ENCODE measurements around the gene PTN.
"Not testable (repeated sequence)": the region's sequence is repeated elsewhere in the genome, so short reads cannot be mapped to it uniquely, and the experiment has no call there.

Gene PTN

DNA sequence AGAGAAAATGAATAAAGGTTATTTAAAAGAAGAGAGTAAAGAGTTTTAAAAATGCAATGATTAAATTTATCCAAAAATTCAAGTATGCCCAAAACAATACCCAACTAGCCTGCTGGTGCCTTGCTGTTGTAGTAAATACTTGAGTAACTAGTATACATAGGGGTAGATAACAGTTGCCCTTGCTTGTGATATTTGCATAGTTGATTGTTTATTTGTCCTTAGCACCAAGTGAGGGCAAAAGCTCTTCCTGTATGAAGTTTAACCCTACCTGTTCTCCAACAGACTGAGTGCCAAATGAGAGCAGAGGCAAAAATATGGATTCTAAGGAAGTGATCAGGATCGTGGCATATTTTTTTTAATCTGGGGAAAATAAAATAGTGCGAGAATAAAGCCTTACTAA, 85.0 kb downstream of the PTN start:
- no peak for DNase-seq

DNA sequence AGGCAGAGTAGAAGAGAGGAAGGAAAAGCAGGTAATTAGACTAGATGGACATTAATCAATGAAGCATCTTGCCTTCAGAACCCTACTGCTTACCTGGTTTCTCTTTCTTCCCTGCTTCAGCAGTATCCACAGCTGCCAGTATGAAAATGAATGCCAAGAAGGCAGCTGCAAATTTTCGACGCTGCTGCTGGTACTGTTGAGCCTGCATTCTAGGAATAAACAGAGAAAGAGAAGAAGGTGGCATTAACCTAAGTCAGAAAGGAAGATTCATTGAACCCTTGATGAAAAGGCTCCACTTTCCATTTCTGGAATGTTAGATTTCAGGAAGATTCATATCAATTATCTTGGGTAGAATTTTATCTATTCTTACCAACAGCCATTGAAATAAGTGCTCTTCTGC, 88.8 kb downstream of the PTN start:
- no peak for DNase-seq

DNA sequence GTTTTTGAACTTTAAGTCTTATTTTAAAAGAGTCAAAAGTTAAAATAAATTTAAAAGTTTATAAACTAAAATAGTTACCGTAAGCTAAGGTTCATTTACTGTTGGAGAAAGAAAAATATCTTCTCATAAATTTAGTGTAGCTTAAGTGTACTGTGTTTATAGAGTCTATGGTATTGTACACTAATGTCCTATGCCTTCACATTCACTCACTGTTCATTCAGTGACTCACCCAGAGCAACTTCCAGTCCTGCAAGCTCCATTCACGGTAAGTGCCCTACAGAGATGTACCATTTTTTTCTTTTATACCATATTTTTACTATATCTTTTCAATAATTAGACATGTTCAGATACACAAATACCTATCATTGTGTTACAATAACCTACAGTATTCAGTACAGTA, 97.6 kb downstream of the PTN start:
- no peak for DNase-seq

DNA sequence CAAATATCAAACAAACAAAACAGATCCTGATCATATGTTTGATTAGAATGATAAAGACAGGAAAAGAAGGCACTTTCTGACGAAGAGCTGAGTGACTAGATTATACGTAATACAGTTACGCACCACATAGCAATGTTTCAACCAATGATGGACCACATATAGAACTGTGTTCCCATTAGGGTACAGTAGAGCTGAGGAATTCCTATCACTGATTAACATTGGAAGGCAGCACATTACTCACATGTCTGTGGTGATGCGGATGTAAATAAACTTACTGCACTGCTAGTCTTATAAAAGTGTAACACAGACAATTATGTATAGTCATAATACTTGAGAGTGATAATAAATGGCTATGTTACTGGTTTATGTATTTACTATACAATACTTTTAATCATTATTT, 98.3 kb downstream of the PTN start:
- no peak for DNase-seq

DNA sequence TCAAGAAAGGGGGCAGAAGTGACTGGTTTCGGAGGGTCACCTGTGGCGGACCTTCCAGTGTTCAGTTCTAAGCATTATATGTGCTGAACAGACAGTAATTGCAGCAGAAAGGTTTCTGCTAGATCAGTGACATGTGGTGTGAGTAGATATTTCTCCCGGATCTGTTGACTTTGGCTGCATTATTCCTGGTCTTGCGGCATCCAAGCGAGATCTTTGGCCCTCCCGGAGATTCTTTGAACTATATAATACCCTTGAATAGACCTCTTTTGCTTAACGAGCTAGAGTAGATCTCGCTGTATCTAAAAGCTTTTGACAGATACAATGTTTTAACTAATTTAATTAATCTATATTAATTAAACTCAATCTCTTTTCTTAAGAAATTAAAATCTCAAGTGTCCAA, 99.8 kb downstream of the PTN start:
- no peak for DNase-seq

GRCh38 chr7:137242616-137243015, 100.9 kb downstream of the PTN start:
- DNase-seq, result no peak

DNA sequence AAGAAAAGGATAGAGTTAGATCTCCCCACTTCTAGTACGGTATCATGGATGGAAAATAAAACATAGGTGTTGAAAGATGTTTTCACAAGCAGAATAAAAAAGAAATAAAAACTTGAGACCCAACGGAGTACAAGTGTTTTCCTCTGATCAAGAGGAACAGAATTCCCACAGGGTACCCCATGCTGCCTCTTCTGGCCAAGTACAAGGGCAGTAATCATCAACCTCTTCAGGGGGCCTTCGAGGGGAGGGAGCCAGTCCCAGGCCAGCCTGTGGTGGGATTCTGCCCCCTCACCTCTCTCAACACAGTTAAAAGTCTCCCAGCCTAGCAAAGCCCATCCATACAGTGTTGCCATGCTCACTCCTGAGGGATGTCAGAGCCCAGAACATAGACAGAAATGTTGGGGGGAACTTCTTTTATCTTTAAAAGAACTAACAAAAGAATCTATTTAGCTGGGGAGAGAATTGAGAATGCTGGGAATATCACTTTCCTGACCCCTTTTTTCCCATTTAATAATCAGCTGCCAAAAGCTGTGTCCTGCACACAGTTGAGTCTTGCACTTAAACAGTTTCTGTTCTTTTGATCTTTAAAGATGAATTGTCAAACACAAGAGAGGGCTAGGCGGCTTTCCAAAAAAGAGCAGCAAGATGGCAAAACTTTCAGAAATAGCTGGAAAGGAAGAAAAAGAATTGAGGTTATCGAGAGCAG, 101.7 kb downstream of the PTN start:
- DNase-seq, result no peak

DNA sequence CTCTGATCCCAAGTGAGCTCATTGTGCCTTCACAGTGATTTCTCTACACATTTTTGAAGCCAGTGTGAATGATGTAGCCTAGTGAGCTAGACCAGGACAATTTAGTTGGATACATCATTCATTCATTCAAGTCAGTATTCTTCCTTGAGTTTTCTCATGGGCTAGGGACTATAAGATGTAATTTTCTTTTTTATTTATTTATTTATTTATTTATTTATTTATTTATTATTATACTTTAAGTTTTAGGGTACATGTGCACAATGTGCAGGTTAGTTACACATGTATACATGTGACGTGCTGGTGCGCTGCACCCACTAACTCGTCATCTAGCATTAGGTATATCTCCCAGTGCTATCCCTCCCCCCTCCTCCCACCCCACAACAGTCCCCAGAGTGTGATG, 104.3 kb downstream of the PTN start:
- DNase-seq, result not testable (repeated sequence)

DNA sequence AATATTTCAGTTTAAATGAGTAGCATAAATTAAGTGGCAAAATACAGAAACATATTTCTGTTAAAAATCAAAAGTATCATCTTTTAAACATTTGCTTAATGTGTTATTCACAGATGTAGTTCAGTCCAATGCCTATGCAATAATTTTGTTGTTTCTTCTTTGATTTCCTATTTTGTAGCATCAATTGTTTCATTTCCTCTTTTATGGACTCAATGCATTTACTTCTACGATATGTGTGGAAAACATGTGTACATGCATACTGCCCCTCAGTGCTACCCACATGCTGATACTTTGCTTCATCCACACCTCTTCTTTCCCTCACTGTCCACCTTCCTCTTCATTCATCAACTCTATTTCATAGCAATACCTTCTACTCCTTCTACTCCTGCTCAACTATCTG, 108.1 kb downstream of the PTN start:
- DNase-seq, result no peak

- no peak for DNase-seq
Measured at GRCh38 chr7:137231167-137231566, 112.4 kb downstream of the PTN start.

- DNase-seq, result no peak
Measured at GRCh38 chr7:137221467-137221866, 122.1 kb downstream of the PTN start.

DNA sequence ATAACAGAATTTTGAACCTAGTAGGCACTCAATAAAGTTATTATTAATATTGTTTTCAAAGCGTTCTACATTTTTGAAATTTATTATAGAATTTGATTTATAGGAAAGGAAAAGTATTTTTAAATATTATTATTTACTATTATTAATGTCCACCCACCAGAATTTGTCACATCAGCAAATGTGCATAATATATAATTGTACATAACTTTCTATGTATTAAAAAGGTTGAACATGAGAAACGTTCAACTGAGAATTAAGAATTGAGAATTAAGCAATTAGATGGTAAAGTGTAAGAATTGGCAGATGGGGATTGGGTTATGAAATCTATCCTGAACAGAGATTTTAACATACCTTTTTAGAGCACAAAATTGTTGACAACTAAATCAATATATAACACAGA, 129.8 kb downstream of the PTN start:
- DNase-seq, result no peak

- no peak for DNase-seq
Measured at GRCh38 chr7:137209151-137209817, 134.2 kb downstream of the PTN start.

GRCh38 chr7:137206770-137207169, 136.8 kb downstream of the PTN start:
- no peak for DNase-seq

DNA sequence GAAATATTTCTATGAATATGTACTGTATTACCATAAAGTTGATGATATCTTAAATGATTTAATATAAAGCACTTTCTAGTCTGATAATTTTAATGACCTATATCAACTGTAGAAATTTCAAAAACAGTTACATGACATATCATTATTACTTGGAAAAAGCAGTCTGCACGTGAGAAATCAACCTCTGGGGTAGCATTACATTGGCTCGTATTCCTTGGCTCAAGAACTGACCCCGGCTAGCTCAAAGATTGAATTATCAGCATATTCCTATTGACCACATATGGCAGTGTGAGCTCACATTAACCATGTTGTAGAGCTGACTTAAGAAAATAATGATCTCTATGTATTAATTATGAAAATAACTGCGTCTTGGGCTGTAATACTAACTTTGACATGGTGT, 139.3 kb downstream of the PTN start:
- DNase-seq, result no peak

DNA sequence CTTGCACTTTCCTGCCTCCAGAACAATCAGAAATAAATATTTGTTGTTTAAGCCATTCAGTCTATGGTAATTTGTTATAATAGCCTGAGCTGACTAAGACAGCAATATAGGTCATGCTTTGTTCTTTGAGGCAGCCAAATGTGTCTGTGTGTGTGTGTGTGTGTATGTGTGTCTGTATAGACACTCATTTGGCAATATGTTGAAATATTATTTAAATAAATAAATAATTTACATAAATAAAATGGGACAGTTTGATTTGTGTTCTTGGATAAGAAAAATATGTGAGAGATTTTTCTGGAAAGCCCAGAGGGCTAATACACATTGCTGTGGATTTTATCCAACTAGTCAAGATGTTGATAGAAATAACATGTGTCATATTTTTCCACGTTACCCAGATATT, 140.2 kb downstream of the PTN start:
- no peak for DNase-seq

GRCh38 chr7:137196648-137197047, 146.9 kb downstream of the PTN start:
- DNase-seq, result no peak

DNA sequence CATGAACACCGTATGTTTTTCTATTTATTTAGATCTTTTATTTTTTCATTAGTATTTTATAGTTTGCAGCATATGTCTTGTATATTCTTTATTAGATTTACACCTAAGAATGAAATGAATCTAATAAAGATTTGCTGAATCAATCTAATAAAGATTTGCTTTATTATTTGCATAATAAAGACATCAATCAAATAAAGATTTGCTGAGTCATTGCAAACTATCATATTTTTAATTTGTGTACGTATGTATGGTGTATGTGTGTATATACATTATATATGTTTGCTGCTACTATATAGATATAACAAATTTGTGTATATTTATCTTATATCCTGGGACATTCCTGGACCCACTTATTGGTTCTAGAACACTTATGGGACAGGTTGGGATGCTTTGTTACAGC, 147.5 kb downstream of the PTN start:
- no peak for DNase-seq

- not testable (repeated sequence) for DNase-seq
Measured at GRCh38 chr7:137181619-137182018, 161.9 kb downstream of the PTN start.
